AG09319 (cell line): ENCODE data around the gene CELSR1.

Experiments used
- DNase-seq: peaks from one replicate; pipeline ENCODE4 v3.0.0-alpha.2; 2010; ENCODE audit warnings: low read depth; ENCODE audit errors: extremely low read depth
- CTCF ChIP-seq: IDR thresholded peaks from 2 replicates; pipeline ENCODE4 v1.5.1; 2011; ENCODE audit warnings: low read depth, mild to moderate bottlenecking, inconsistent platforms, low read length, moderate library complexity

The CELSR1 gene

DNA sequence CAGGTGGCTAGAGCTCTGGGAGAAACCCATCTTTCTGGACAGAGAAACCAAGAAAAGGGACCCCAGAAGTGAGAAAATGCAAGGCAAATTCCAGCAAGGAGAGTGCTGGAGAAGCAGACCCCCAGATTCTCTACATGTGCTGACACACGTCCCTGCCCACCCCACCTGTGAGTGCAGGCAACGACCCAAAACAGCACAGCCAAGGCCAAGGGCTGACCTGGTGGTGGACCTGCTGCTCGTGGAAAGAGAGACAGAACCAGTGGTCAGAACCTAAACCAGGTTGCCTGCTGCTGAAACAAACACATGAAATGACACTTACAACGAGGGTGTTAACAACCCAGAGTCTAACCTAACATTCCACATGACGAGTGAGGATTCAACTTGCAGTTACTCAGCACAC lies 177.3 kb downstream of the CELSR1 start:
- TF ChIP-seq CTCF, result no peak
- DNase-seq, result no peak

- TF ChIP-seq CTCF, result no peak
- DNase-seq, result no peak
These were observed 178.1 kb downstream of the CELSR1 start for GRCh38 chr22:46359362-46359761.

- no peak for DNase-seq
These were observed 178.7 kb downstream of the CELSR1 start for GRCh38 chr22:46358766-46359165.

DNA sequence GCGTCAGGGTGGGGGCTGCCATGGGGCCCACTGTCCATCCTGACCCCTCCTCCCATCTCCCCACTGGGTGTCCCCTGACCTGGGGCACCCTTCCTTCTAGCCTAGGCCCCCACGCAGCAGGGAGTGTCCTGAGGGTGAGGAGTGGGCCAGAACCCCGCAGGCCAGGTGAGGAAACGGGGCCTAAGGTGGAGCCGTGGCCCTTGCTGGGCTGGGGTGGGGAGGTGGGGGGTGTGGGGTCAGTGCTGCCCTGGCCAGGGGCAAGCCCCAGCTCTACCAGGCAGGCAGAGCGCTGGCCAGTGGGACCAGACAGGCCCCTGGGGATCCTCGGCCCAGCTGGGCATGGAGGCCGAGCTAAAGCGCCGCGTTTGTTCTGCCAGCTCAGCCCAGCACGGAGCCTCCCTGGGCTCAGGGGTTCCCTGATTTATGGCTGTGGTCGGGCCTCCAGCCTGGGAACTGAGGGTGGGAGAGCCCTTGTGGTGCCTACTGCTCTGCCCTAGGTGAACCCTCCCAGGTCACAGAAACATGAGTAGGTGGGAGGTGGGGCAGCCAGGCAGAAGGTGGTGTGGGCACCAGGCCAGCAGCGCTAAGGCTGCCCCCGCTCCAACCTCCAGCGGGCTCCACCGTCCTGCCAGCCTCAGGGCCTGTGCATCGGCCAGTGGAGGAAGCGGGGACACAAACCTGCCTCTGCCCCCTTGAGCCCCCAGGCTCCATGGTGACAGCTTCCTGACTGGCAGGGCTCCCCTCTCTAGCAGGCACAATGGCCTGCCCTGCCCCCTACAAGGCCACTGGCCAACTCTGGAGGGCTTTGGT lies 179.5 kb downstream of the CELSR1 start:
- TF ChIP-seq CTCF, result no peak

More at GRCh38 chr22:46358766-46359165, 178.7 kb downstream of the CELSR1 start:
- no peak for TF ChIP-seq CTCF

GRCh38 chr22:46356496-46357480 lies 180.6 kb downstream of the CELSR1 start:
- TF ChIP-seq CTCF, result no peak
- no peak for DNase-seq

More for the DNA sequence above, 179.5 kb downstream of the CELSR1 start:
- no peak for DNase-seq

GRCh38 chr22:46355996-46356471 lies 181.4 kb downstream of the CELSR1 start:
- no peak for DNase-seq
- TF ChIP-seq CTCF, result no peak
